GM23248 (cell line): ENCODE measurements around the gene DRAXIN.

Source experiments
- EZH2 ChIP-seq: fragments of 200-600 bp; sonication (generic); IDR thresholded peaks from 2 replicates; pipeline ENCODE4 v1.6.1; 2018; ENCODE audit warnings: antibody characterized with exemption, mild to moderate bottlenecking; ENCODE audit not compliant: insufficient read depth, poor library complexity, severe bottlenecking
- EZH2phosphoT487 ChIP-seq: fragments of 200-600 bp; sonication (generic); IDR thresholded peaks from 2 replicates; pipeline ENCODE4 v1.6.1; 2018; ENCODE audit warnings: antibody characterized with exemption, moderate library complexity, mild to moderate bottlenecking, low read depth; ENCODE audit not compliant: insufficient read depth

- no peak for TF ChIP-seq EZH2
- TF ChIP-seq EZH2phosphoT487, result no peak
Observed at GRCh38 chr1:11772458-11772857, 80.9 kb downstream of the DRAXIN start.
